Psoas muscle (tissue), 8 donors: ENCODE measurements around the gene EXOC1L. TPM values are rescaled to one million over a fixed set of nuclear protein-coding genes. Genes with fewer than 3 reads are reported as not detected.
"Not testable (repeated sequence)": the region's sequence is repeated elsewhere in the genome, so short reads cannot be mapped to it uniquely, and the experiment has no call there.

Experiments
- ATAC-seq, 4 donors: fragments of 200-7000 bp; cut with Tn5 transposase; one replicate each; pipeline ENCODE4 v1.9.1; 2020; ENCODE audit warnings: moderate library complexity in 3 of 4, mild to moderate bottlenecking in 2 of 4
- DNase-seq, 2 donors: peaks; one replicate each; pipeline ENCODE4 v3.0.0-alpha.2; 2020
- H3K27ac ChIP-seq: fragments of 200-600 bp; one replicate; pipeline ENCODE4 v1.8.0; 2022
- H3K27me3 ChIP-seq, 3 donors: fragments of 200-600 bp in 1 of 3; one replicate each; pipeline versions ENCODE4 v1.6.1 to v1.8.0; 2013 to 2022; ENCODE audit warnings: low read length in 2 of 3, mild to moderate bottlenecking in 2 of 3, moderate library complexity in 1 of 3; ENCODE audit not compliant: insufficient read depth in 3 of 3
- H3K36me3 ChIP-seq, 2 donors: fragments of 200-600 bp in 1 of 2; one replicate each; pipeline versions ENCODE4 v1.6.1 to v1.8.0; 2013 to 2022; ENCODE audit warnings: low read depth in 1 of 2, mild to moderate bottlenecking in 1 of 2, moderate library complexity in 1 of 2; ENCODE audit not compliant: insufficient read depth in 1 of 2
- H3K4me1 ChIP-seq: fragments of 200-600 bp; one replicate; pipeline ENCODE4 v1.8.0; 2022
- H3K4me3 ChIP-seq: fragments of 200-600 bp; one replicate; pipeline ENCODE4 v1.8.0; 2022; ENCODE audit warnings: mild to moderate bottlenecking
- H3K9me3 ChIP-seq: fragments of 200-600 bp; one replicate; pipeline ENCODE4 v1.8.0; 2022
- WGBS, 3 donors: extraction: QIAGEN DNeasy Blood & Tissue Kit; methylation state at CpG; one replicate each; pipeline versions ENCODE4 v1.1.6 to v1.1.7; 2013; 5-methylcytosine and 5-hydroxymethylcytosine counted together
- intact Hi-C, 2 donors: fragments of 100-400 bp; cut with DNase I; formaldehyde crosslinking; loops; one replicate each; pipeline versions ENCODE4 v1.11.0 to v1.14.2; 2022
- polyA plus RNA-seq, 3 donors: library from polyadenylated mRNA; stranded (reverse); fragments of 200-250 nt; gene quantifications; one replicate each; pipeline ENCODE4 v1.2.3, GENCODE V29; 2013
- total RNA-seq, 4 donors: library from RNA; stranded (reverse); fragmentation: NEBNext Ultra II Directional in 2 of 4; extraction: Animal tissue kit (Norgen Biotek cat#: 25700) in 2 of 4; gene quantifications; one replicate each; pipeline versions ENCODE4 v1.2.1 to v1.2.4, GENCODE V29; 2021 to 2023
- TF ChIP-seq, protein P1 (sequence below): fragments of 200-600 bp; IDR thresholded peaks from one replicate; pipeline ENCODE4 v1.8.0; 2022; ENCODE audit warnings: antibody characterized with exemption
- donor health status: healthy with polysubstance abuse.
- donor health status: DM: no; HTN: no; CAD: no; lungs with moderate emphysema.
- donor health status: Bipolar disorder and iron deficiency.
- donor health status: healthy.
- donor health status: DM: yes; HTN: yes; CAD: no.
- donor health status: DM: no; HTN: no; CAD: no.
- donor health status: DM: no; HTN: no; CAD: no.
- donor health status: DM: yes; HTN: yes; CAD: no.

EXOC1L gene
- total and polyA plus RNA-seq, 7 donors: not detected

DNA sequence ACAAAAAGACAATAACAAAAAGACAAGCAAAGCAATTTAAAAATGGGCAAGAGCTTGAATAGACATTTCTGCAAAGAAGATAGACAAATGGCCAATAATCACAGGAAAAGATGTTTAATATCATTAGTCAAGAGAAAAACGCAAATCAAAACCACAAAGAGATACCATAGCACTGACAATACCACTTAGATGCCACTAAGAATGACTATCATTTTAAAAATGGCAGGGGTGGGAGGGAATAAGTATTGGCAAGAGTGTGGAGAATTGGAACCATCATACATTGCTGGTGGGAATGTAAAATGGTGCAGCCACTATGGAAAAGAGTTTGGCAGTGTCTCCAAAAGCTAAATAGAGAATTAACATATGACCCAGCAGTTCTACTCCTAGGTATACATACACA lies 18.8 kb downstream of the EXOC1L start:
- no peaks in the 10 kb centered on the region for H3K9me3 ChIP-seq
- H3K4me3 ChIP-seq: no peak overlapping the region
- H3K36me3 ChIP-seq: no peaks in the 10 kb centered on the region
- peaks cover 0 to 17% (median 4%) of the 10 kb centered on the region in 3 donors for H3K27me3 ChIP-seq
- H3K27ac ChIP-seq: no peak overlapping the region
- H3K4me1 ChIP-seq: no peaks in the 10 kb centered on the region
- TF ChIP-seq, protein P1, sequence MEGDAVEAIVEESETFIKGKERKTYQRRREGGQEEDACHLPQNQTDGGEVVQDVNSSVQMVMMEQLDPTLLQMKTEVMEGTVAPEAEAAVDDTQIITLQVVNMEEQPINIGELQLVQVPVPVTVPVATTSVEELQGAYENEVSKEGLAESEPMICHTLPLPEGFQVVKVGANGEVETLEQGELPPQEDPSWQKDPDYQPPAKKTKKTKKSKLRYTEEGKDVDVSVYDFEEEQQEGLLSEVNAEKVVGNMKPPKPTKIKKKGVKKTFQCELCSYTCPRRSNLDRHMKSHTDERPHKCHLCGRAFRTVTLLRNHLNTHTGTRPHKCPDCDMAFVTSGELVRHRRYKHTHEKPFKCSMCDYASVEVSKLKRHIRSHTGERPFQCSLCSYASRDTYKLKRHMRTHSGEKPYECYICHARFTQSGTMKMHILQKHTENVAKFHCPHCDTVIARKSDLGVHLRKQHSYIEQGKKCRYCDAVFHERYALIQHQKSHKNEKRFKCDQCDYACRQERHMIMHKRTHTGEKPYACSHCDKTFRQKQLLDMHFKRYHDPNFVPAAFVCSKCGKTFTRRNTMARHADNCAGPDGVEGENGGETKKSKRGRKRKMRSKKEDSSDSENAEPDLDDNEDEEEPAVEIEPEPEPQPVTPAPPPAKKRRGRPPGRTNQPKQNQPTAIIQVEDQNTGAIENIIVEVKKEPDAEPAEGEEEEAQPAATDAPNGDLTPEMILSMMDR: no peak
- ATAC-seq: no peak
- DNase-seq: no peak
- WGBS, 3 donors: 67 to 76% (median 72%) methylated on average over 1 of the region's 1 CpG
- intact Hi-C loops: no loop called here

DNA sequence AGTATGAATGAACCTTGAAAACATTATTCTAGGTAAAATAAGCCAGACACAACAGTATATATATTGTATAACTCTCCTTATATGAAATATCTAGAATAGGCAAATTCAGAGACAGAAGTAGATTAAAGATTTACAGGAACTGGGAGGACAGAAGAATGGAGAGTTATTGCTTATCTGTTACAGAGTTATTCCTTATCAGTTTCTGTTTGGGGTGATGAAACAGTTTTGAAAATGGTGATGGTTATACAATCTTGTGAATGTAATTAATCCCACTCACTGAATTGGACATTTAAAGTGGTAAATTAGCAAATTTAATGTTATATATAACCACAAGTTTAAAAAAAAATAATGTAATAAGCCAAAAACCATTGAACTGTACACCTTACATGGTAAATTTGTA lies 19.4 kb downstream of the EXOC1L start:
- Histone ChIP-seq H3K27me3 (peaks cover 0 to 17% (median 4%) of the 10 kb centered on the region in 3 donors), H3K4me3 (no peak overlapping the region), H3K9me3 (no peaks in the 10 kb centered on the region), H3K27ac (no peak overlapping the region), H3K4me1 (no peaks in the 10 kb centered on the region), H3K36me3 (no peaks in the 10 kb centered on the region)
- intact Hi-C loops: no loop called here
- DNase-seq (no peak), ATAC-seq (no peak)
- TF ChIP-seq, protein P1: no peak

DNA sequence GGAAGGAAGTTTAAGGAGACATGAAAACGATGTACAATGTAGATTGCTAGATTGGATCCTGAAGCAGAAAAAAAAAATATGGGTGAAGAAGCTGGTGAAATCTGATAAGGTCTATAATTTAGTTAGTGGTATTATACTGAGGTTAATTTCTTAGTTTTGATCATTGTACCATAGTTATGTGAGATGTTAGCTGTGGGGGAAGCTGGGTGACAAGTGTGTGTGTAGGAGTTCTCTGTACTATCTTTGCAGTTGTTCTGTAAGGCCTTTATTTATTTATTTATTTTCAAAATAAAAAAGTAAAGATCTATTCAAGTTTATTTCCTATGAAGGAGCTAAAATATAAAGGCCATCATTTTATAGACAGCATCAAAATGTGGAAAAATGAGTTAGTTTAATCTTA lies 21.4 kb downstream of the EXOC1L start:
- DNase-seq (no peak), ATAC-seq (no peak)
- H3K27me3 ChIP-seq: peaks cover 0 to 17% (median 4%) of the 10 kb centered on the region in 3 donors
- no peaks in the 10 kb centered on the region for H3K4me1 ChIP-seq
- no peak overlapping the region for H3K4me3 ChIP-seq
- 79 to 98% (median 84%) methylated on average over 1 of the region's 1 CpG for WGBS, 3 donors
- H3K27ac ChIP-seq: no peak overlapping the region
- H3K36me3 ChIP-seq: no peaks in the 10 kb centered on the region
- intact Hi-C loops: no loop called here
- no peaks in the 10 kb centered on the region for H3K9me3 ChIP-seq
- TF ChIP-seq, protein P1: no peak

DNA sequence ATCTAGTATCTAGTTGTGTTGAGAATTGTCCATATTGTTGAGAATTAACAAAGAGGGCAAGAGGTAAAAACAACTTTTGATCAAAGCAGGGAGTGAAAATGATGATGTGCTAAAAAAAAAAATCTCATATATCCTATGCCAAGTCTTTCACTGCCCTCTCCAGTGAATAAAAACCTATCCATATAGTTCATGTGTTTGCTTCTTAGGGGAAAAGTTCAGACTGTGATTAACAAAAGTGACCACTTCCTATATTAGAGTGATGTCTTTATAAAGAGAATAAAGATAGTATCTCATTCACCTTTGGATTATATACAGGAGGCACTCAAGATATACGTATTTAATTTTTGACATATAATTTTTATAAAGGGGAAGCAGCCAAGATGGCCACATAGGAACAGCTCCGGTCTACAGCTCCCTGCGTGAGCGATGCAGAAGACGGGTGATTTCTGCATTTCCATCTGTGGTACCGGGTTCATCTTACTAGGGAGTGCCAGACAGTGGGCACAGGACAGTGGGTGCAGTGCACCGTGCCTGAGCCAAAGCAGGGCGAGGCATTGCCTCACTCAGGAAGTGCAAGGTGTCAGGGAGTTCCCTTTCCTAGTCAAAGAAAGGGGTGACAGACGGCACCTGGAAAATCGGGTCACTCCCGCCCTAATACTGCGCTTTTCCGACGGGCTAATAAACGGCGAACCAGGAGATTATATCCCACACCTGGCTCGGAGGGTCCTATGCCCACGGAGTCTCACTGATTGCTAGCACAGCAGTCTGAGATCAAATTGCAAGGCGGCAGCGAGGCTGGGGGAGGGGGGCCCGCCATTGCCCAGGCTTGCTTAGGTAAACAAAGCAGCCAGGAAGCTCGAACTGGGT lies 22.0 kb downstream of the EXOC1L start:
- H3K4me1 ChIP-seq, H3K4me3 ChIP-seq, H3K36me3 ChIP-seq, H3K9me3 ChIP-seq, intact Hi-C loops, DNase-seq, ATAC-seq, H3K27ac ChIP-seq: not testable (repeated sequence)
- 70 to 84% (median 72%) methylated on average over 18 to 21 of the region's 22 CpGs for WGBS, 3 donors
- peaks cover 0 to 17% (median 4%) of the 10 kb centered on the region in 3 donors for H3K27me3 ChIP-seq

DNA sequence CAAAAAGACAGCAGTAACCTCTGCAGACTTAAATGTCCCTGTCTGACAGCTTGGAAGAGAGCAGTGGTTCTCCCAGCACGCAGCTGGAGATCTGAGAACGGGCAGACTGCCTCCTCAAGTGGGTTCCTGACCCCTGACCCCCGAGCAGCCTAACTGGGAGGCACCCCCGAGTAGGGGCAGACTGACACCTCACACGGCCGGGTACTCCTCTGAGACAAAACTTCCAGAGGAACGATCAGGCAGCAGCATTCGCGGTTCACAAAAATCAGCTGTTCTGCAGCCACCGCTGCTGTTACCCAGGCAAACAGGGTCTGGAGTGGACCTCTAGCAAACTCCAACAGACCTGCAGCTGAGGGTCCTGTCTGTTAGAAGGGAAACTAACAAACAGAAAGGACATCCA lies 22.7 kb downstream of the EXOC1L start:
- H3K36me3 ChIP-seq, ATAC-seq, H3K9me3 ChIP-seq, H3K4me3 ChIP-seq, DNase-seq, H3K4me1 ChIP-seq, H3K27ac ChIP-seq, intact Hi-C loops: not testable (repeated sequence)
- WGBS, 3 donors: 63 to 84% (median 68%) methylated on average over 8 to 10 of the region's 10 CpGs
- H3K27me3 ChIP-seq: peaks cover 0 to 13% (median 4%) of the 10 kb centered on the region in 3 donors
